Muscle of leg (tissue), 11 donors: Measurements from ENCODE around the gene PLCB4. TPM values are rescaled to one million over a fixed set of nuclear protein-coding genes. Genes with fewer than 3 reads are reported as not detected.

Experiments used
- DNase-seq: peaks from one replicate; pipeline ENCODE4 v3.0.0; 2013
- H3K27ac ChIP-seq: one replicate; pipeline ENCODE4 v1.5.1; 2013; ENCODE audit warnings: mild to moderate bottlenecking, low read length, control low read depth
- H3K27me3 ChIP-seq: one replicate; pipeline ENCODE4 v1.6.1; 2013; ENCODE audit warnings: low read length; ENCODE audit not compliant: control insufficient read depth, insufficient read depth
- H3K36me3 ChIP-seq: one replicate; pipeline ENCODE4 v1.6.1; 2013; ENCODE audit warnings: low read length; ENCODE audit not compliant: control insufficient read depth, insufficient read depth
- H3K4me1 ChIP-seq: one replicate; pipeline ENCODE4 v1.6.1; 2013; ENCODE audit warnings: low read length; ENCODE audit not compliant: control insufficient read depth, insufficient read depth
- H3K4me3 ChIP-seq: one replicate; pipeline ENCODE4 v1.5.1; 2013; ENCODE audit warnings: low read length, control low read depth
- H3K9me3 ChIP-seq: replicated peaks from 2 replicates; pipeline ENCODE4 v1.6.1; 2013; ENCODE audit warnings: low read depth, low read length; ENCODE audit not compliant: control insufficient read depth
- WGBS: methylation state at CpG from one replicate; pipeline ENCODE4 v1.1.5; 2013; ENCODE audit warnings: missing lambda C conversion rate; ENCODE audit not compliant: insufficient coverage; 5-methylcytosine and 5-hydroxymethylcytosine counted together
- polyA plus RNA-seq, 8 donors: library from polyadenylated mRNA; unstranded; fragments of 120-200 nt; gene quantifications; one replicate each; pipeline versions ENCODE4 v1.2.1 to v1.2.3, GENCODE V29; 2013; ENCODE audit warnings: inconsistent platforms in 1 of 8, low replicate concordance in 1 of 8; ENCODE audit not compliant: insufficient read length in 8 of 8, insufficient read depth in 1 of 8
- total RNA-seq: library from RNA; stranded (reverse); fragments of 120-200 nt; gene quantifications from one replicate; pipeline ENCODE4 v1.2.4, GENCODE V29; 2013

PLCB4 gene
- total and polyA plus RNA-seq, 9 donors, result 3.1 to 5.8 (median 4.3) TPM

GRCh38 chr20:9223296-9223695, 154.4 kb downstream of the PLCB4 start:
- no peak for DNase-seq
- H3K36me3 ChIP-seq, result no peaks in the 10 kb centered on the region
- H3K9me3 ChIP-seq, result no peaks in the 10 kb centered on the region
- no peaks in the 10 kb centered on the region for H3K27me3 ChIP-seq
- H3K4me3 ChIP-seq, result no peak overlapping the region
- H3K4me1 ChIP-seq, result peaks cover 4% of the 10 kb centered on the region
- WGBS, result 85% methylated on average over 2 of the region's 4 CpGs
- no peak overlapping the region for H3K27ac ChIP-seq

GRCh38 chr20:9225879-9226278, 157.0 kb downstream of the PLCB4 start:
- peak; percentile 61 for DNase-seq
- H3K36me3 ChIP-seq, result no peaks in the 10 kb centered on the region
- no peaks in the 10 kb centered on the region for H3K9me3 ChIP-seq
- H3K27ac ChIP-seq, result peak overlapping the region; percentile 39
- no peak overlapping the region for H3K4me3 ChIP-seq
- WGBS, result 17% methylated on average over 1 of the region's 4 CpGs
- no peaks in the 10 kb centered on the region for H3K27me3 ChIP-seq
- peaks cover 4% of the 10 kb centered on the region for H3K4me1 ChIP-seq

DNA sequence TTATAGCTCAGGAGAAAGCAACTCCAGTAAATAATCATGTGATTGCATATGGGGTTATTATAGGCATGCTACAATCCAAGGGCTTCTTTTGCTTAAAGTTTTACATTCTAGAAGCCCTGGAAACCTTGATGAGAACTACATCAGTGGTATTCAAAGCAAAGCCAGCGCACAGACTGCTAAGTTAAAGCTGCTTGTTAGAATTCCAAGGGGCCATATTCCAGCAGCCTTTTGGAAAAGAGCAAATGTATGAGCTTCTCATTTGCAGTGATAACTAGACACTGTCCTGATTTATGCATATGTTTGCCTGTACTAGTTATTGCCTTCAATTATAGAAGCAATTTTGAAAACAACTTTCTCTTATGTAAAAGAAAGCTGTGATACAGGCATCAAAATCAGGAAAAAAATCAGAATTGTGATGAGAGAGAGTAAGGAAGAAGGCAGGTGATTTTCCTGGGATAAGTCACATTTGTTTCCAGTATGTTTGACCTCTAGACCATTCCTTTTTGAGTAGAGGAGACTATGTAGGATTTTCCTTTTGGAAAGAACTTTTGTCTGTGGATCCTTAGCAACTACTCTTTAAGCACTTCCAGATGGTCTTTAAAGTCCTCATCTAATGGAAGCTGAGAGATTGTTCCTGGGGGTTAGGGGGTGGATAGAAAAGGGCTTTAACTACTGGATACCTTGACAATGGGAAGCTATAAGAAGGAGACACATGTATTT, 159.2 kb downstream of the PLCB4 start:
- H3K36me3 ChIP-seq, result no peaks in the 10 kb centered on the region
- no peak overlapping the region for H3K27ac ChIP-seq
- no peaks in the 10 kb centered on the region for H3K27me3 ChIP-seq
- WGBS, result 50% methylated on average over 1 of the region's 1 CpG
- H3K9me3 ChIP-seq, result no peaks in the 10 kb centered on the region
- DNase-seq, result peak; percentile 82
- peaks cover 4% of the 10 kb centered on the region for H3K4me1 ChIP-seq
- no peak overlapping the region for H3K4me3 ChIP-seq

DNA sequence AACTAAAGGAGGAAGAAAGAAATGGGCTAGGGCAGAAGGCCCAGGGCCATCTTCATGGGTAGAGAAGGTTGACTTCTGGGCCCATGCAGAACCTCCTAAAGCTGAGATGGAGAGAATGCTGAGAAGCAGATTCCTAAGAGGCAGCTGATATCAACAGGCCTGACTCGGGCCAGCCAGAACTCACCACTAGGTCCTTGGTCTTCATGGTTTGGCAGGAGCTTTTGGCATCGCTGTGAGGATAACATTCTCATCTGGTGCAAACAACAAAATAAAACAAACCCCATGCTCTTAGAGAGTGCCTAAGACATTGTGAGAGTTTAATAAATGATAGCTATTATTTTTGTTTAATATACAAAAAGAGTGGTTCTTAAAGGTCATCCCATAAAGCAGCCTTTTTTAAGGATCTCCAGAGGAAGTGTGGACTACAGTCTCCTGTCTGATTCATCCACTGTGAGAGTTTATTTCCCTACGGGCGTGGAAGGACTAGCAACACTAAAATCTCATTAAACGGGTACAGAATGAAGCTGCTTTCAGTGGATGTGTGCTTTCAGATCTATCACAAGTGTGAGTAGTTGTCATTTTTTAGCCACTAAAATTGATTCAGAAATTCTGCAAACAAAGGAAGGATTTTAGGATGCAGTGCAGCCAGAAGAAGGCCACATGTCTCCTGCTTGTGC, 160.0 kb downstream of the PLCB4 start:
- WGBS, result 63% methylated on average over 2 of the region's 5 CpGs
- no peaks in the 10 kb centered on the region for H3K36me3 ChIP-seq
- no peaks in the 10 kb centered on the region for H3K27me3 ChIP-seq
- peaks cover 4% of the 10 kb centered on the region for H3K4me1 ChIP-seq
- peak; percentile 25 for DNase-seq
- no peaks in the 10 kb centered on the region for H3K9me3 ChIP-seq
- no peak overlapping the region for H3K27ac ChIP-seq
- no peak overlapping the region for H3K4me3 ChIP-seq

GRCh38 chr20:9230406-9230805, 161.5 kb downstream of the PLCB4 start:
- H3K27me3 ChIP-seq, result no peaks in the 10 kb centered on the region
- no peak for DNase-seq
- H3K9me3 ChIP-seq, result no peaks in the 10 kb centered on the region
- peaks cover 4% of the 10 kb centered on the region for H3K4me1 ChIP-seq
- H3K27ac ChIP-seq, result no peak overlapping the region
- H3K36me3 ChIP-seq, result no peaks in the 10 kb centered on the region
- no peak overlapping the region for H3K4me3 ChIP-seq

DNA sequence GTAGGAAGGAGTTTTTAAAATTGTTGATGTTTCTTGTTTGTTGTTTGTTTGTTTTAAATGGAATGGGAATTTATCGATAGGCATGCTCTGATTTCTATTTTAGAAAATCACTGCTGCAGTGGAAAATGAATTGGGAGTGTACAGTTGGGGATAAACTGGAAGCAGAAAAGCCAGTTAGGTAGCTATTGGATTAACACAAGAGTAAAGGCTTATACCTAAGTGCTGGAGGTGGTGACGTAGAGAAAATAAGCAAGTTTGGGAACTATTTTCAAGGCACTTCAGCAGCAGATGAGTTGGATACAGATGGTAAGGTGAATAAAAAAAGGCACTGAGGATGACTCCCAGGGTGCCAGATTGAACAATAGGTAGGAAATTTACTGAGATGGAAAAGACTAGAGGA, 164.9 kb downstream of the PLCB4 start:
- Histone ChIP-seq H3K9me3 (no peaks in the 10 kb centered on the region), H3K36me3 (no peaks in the 10 kb centered on the region), H3K4me1 (no peaks in the 10 kb centered on the region), H3K27me3 (no peaks in the 10 kb centered on the region), H3K27ac (no peak overlapping the region), H3K4me3 (no peak overlapping the region)
- 88% methylated on average over 1 of the region's 2 CpGs for WGBS
- DNase-seq, result no peak

- no CpG with 5 or more reads among the region's 4 CpGs for WGBS
- H3K4me3 ChIP-seq, result no peak overlapping the region
- no peak for DNase-seq
- H3K36me3 ChIP-seq, result no peaks in the 10 kb centered on the region
- no peaks in the 10 kb centered on the region for H3K4me1 ChIP-seq
- no peak overlapping the region for H3K27ac ChIP-seq
- no peaks in the 10 kb centered on the region for H3K9me3 ChIP-seq
- H3K27me3 ChIP-seq, result no peaks in the 10 kb centered on the region
Measured at GRCh38 chr20:9235518-9235917, 166.6 kb downstream of the PLCB4 start.

DNA sequence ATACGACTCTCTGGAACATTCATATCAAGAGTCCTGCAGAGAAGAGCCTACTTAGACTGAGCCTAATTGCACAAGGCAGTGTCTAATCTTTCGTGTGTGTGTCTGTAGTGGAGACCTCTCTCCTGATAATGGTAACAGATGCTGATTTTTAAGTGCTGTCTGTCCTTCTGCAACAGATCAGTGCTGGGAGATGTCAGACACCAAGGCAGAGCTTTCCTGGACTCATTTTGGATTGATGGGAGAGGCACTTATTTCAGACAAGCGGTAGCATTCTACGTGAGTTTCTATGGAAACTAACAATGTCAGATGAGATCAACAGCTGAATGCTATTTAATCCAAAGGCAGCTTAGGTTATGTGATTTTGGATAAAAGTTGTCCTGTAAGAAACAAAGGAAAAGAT, 167.6 kb downstream of the PLCB4 start:
- Histone ChIP-seq H3K36me3 (no peaks in the 10 kb centered on the region), H3K27ac (no peak overlapping the region), H3K4me3 (no peak overlapping the region), H3K27me3 (no peaks in the 10 kb centered on the region), H3K4me1 (no peaks in the 10 kb centered on the region), H3K9me3 (no peaks in the 10 kb centered on the region)
- WGBS, result 77% methylated on average over 3 of the region's 4 CpGs
- DNase-seq, result peak; percentile 23

DNA sequence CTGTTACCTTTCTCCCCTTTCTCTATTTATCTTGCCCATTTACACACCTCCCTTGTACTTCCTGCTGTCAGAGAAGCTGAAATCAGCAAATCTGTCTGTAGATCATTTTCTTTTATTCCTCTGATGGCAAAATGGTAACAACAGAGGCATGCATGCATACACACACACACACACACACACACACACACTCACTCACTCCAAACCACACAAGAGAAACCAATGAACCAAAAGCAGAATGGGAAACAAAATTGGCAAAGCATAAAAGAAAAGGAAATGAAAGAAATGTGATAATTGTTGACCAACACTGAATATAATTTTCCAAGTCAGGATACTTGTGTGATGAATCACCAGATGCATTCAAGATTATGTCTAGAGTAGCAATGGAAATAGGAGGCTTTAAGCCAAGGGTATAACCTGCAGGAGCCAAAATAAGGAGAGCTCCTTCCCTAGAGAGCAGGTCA, 172.4 kb downstream of the PLCB4 start:
- H3K27ac ChIP-seq, result no peak overlapping the region
- DNase-seq, result no peak

GRCh38 chr20:9241721-9242427, 173.0 kb downstream of the PLCB4 start:
- WGBS, result 84% methylated on average over 3 of the region's 3 CpGs
- Histone ChIP-seq H3K4me1 (no peaks in the 10 kb centered on the region), H3K4me3 (no peak overlapping the region), H3K27me3 (no peaks in the 10 kb centered on the region), H3K36me3 (no peaks in the 10 kb centered on the region), H3K27ac (no peak overlapping the region), H3K9me3 (no peaks in the 10 kb centered on the region)
- DNase-seq, result no peak

More for the DNA sequence above, 172.4 kb downstream of the PLCB4 start:
- no peaks in the 10 kb centered on the region for H3K9me3 ChIP-seq
- no peak overlapping the region for H3K4me3 ChIP-seq
- no peaks in the 10 kb centered on the region for H3K36me3 ChIP-seq
- H3K4me1 ChIP-seq, result no peaks in the 10 kb centered on the region
- H3K27me3 ChIP-seq, result no peaks in the 10 kb centered on the region
